Hindlimb muscle (tissue), 1 donor: ENCODE data around the gene SLIT3. TPM values are rescaled to one million over a fixed set of nuclear protein-coding genes. Genes with fewer than 3 reads are reported as not detected.

Source experiments
- DNase-seq: peaks from one replicate; pipeline ENCODE4 v3.0.0-alpha.2; 2013
- polyA plus RNA-seq: library from polyadenylated mRNA; unstranded; fragments of 120-200 nt; gene quantifications from one replicate; pipeline ENCODE4 v1.2.1, GENCODE V29; 2013; ENCODE audit not compliant: insufficient read length

Gene SLIT3
- polyA plus RNA-seq, 1 donor: 7.5 TPM

DNA sequence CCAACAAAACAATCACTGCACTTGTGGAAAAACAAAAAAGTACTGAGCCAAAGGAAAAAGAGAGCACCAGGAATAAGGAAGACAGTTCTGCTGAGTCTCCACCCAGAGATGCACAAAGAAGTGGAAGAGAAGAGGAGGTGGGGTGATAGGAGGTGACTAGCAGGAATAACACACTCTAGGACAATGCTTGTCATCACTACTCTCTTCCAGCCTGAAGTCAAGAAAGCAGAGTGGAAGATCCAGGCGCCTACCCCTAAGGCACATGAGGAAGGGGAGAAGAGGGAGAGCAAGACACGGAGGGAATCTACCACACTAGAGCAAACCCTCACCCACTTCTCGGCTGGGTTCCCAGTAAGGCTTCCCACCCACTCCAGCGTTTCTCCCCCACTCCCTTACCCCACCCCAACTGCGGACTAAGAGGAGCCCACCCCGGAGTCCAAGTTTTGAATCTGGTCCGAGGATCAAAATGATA, 1.7 kb downstream of the SLIT3 start:
- no peak for DNase-seq

DNA sequence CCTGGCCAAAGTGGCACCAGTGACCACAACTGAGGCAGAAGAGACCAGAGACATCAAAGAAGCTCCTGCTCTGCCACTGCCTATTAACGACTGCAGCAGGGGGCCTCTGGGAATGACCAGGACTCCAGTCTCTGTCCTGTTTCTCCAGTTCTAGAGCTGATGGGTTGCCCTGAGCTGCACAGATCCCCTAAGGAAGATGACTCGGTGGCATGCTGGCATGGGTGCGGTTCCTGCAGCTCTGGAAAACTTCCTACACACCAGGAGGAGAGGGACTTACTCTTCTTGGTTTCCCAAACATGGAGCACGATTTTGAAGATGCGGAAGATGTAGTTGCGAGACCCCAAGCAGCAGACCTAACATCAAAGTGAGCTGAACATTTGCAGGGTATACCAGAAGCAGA, 2.7 kb downstream of the SLIT3 start:
- DNase-seq: no peak

DNA sequence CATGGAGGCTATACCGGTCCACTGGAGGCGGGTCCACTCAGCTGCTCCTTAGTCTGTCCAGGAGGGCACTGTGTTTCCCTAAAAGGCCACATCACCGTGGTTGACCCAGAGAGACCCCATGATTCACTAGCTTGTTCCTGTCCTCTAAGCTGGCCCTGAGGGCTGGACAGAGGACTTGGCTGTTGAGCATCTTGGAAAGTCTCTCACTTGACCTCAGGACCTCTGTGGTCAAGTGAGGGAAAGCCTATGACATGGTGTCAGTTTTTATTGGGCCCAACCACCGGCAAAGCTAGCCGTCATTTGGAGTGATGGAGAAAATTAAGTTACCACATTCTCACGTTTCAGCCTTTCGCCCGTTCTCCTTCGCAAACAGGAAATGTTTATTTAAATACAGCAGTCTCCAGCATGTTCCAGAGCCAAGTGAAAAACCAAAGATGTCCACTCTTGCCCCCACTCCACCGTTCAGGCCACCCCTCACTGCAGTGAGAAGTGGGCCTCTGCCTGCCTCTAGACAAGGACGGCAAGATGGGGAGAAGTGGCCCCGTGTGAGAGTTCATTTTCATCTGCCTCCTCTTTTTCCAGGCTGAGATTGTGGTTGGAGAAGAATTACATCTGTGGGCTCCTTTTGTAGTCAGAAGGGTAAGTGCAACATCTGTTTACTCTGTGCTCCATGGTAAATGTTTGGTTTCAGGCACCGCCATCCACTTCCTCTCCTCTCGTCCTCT, 4.4 kb downstream of the SLIT3 start:
- no peak for DNase-seq

- no peak for DNase-seq
Observed at GRCh38 chr5:169295306-169295705, 5.6 kb downstream of the SLIT3 start.

- DNase-seq: no peak
Observed at GRCh38 chr5:169294621-169295020, 6.3 kb downstream of the SLIT3 start.

DNA sequence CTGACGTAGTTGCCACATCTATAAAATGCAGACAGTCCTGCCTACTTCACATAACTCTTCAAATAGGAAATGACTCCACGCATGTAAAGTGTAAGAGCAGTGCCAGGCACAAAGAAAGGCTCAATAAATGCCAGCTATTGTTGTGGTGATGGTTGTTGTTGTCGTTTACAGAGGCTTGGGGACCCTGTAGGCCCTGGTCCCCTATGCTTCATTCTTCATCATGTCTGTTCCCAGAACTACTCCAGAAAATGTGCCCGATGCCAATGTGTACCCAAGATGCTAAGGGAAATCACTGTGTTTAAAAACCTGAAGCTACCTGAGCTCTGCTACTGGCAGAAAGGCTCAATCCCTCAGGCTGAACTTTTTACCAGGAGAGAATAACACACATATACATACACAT, 9.1 kb downstream of the SLIT3 start:
- no peak for DNase-seq

DNA sequence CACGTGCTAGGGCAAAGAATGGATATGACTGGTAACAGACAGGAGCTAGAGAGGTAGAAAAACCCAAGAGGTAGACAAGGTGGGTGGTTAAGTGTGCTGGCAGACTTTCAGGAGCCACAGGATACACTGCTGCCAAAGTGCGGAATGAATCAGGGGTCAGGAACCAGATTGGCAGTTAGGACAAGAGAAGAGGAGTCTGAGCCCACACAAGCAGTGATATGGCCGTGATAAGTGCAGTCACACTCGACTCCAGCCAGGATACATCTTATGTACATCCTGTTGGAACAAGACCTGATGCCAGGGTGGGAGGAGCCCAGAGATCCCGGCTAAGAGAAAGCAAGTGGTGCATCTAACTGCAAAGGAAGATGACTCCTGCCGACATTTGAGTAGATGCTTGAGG, 10.0 kb downstream of the SLIT3 start:
- no peak for DNase-seq

DNA sequence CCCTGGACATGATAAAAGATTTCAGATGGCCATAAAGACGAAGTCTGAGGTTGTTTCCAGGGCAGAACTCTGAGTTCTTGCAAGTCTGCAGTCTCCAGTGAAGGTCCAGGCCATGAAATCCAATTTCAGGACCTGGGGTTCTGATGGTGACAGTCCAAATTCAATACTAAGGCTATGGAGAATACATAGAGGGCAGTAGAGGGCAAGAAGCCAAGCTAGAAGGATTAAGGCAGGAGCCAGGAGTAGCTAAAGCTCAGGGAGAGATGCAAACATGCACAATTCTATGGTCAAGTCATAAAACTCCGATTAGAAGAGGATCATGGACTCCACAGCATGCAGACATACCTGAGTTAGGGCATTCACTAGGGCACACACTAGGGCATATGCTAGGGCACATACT, 11.4 kb downstream of the SLIT3 start:
- no peak for DNase-seq

GRCh38 chr5:169288066-169288930, 12.6 kb downstream of the SLIT3 start:
- no peak for DNase-seq

GRCh38 chr5:169287529-169287928, 13.4 kb downstream of the SLIT3 start:
- no peak for DNase-seq

- DNase-seq: no peak
Observed at GRCh38 chr5:169286572-169287300, 14.2 kb downstream of the SLIT3 start.

- no peak for DNase-seq
Observed at GRCh38 chr5:169283887-169284286, 17.1 kb downstream of the SLIT3 start.

GRCh38 chr5:169281625-169282024, 19.3 kb downstream of the SLIT3 start:
- no peak for DNase-seq

- no peak for DNase-seq
Observed at GRCh38 chr5:169280696-169281095, 20.2 kb downstream of the SLIT3 start.

GRCh38 chr5:169280286-169280685, 20.7 kb downstream of the SLIT3 start:
- no peak for DNase-seq

GRCh38 chr5:169279125-169279524, 21.8 kb downstream of the SLIT3 start:
- DNase-seq: no peak

- no peak for DNase-seq
Observed at GRCh38 chr5:169273881-169274280, 27.1 kb downstream of the SLIT3 start.

- DNase-seq: no peak
Observed at GRCh38 chr5:169273451-169273850, 27.5 kb downstream of the SLIT3 start.

DNA sequence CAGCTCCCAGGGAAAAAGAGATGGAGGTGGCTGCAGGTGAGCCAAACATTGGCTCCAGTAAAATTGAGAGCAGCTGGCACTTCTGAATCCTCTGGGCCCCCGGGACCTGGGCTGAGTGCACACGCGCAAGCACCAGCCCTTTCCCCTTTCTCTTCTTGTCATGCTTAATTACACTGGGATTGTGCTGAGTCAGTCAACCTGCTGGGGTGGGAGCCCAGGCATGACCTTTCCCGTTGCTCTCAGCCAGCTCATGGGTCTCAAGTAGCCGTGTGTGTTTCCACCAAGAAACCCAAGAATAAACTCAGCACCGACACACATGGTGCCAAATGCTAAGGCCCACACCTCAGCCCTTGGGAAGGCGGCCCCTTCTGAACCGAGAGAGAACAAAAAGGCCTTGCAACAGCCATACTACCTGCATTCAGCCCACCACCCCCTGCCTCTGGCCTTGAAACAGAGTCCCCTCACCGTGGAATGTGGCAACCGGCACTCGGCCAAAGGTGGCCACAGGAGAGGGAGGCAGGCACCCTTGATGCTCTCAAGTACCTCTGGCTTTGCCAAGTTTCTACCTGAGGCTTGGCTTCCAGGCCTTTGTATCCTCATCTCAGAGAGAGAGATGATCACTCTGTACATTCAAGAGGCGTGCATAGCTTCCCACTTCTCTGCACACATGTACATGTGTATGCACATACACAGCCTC, 28.1 kb downstream of the SLIT3 start:
- DNase-seq: no peak

DNA sequence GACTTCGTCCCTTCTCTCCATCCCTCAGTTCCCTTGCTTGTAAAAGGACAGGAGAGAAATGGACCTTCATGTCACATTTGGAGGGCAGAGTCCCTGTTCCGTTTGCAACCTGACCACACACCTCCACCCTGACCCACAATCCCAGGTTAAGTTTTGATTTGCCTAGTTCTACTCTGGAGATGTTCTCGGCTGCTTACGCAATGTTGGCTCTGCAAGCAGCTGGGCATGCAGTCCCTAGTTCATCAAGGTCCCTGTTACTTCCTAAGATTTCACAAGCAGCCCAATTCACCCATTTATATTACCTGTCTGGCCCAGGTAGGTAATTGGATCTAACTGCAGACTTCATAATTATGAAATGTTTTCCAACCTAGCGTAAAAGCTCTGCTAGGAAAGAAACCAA, 28.8 kb downstream of the SLIT3 start:
- no peak for DNase-seq

DNA sequence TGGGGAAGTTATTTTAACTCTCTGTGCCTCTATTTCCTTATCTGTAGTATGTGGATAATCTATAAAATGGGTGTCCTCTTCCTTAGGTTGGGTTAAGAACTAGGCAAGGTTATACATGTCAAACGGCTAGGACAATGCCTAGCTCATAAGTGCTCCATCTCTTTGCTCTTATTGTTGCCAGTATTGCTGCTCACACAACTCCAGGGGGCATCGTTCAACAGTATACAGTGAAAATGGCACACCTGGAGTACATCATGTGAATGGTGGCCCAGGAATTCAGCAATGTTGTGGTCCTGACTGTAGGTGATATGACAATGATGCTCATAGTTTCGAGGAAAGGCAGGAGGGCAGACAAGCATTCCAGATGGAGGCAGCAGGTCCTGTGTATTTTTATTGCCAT, 30.1 kb downstream of the SLIT3 start:
- no peak for DNase-seq

DNA sequence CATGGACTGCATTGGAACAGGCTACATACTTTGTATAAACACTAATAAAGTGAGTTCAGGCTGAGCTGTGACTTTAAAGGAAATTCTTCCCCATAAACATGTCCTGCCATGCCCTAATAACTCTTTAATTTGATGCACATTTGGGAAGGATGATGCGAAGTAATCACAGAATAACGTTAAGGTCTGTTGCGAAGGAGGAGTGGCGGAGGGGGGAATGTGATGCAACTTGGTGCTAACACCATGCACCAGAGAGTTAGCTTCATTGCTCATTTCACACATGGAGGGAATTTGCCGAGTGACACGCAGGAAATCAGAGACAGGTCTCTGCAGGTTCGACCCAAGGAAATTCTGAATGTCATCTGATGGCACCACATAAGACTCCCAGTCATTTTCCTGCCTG, 32.9 kb downstream of the SLIT3 start:
- no peak for DNase-seq

GRCh38 chr5:169265888-169266287, 35.1 kb downstream of the SLIT3 start:
- DNase-seq: no peak
